HG03342 (cell line): ENCODE measurements around the gene GPR143.

Source experiments
- ATAC-seq: cut with Tn5 transposase; IDR thresholded peaks from one replicate; pipeline ENCODE4 v1.9.1; 2021; ENCODE audit warnings: mild to moderate bottlenecking, moderate library complexity; ENCODE audit not compliant: unreplicated experiment

GPR143 gene

GRCh38 chrX:9676306-9676705, 89.3 kb downstream of the GPR143 start:
- no peak for ATAC-seq
